Gastroesophageal sphincter (tissue), 4 donors: ENCODE results near the gene TACC3. TPM values are rescaled to one million over a fixed set of nuclear protein-coding genes. Genes with fewer than 3 reads are reported as not detected.

Experiments used
- ATAC-seq: fragments of 150-250 bp; one replicate; pipeline ENCODE4 v1.9.1; 2016; ENCODE audit warnings: mild to moderate bottlenecking, moderate library complexity
- H3K27ac ChIP-seq, 4 donors: fragments of 200-600 bp; sonication (generic) in 3 of 4; 1 replicate in 3 of 4; 2 replicates in 1 of 4; pipeline ENCODE4 v1.5.1; 2016 to 2019
- H3K27me3 ChIP-seq: fragments of 200-600 bp; sonication (generic); one replicate; pipeline ENCODE4 v1.5.1; 2019
- H3K36me3 ChIP-seq, 2 donors: fragments of 200-600 bp; sonication (generic); one replicate each; pipeline ENCODE4 v1.5.1; 2019; ENCODE audit warnings: control low read depth in 1 of 2
- H3K4me1 ChIP-seq, 3 donors: fragments of 200-600 bp; sonication (generic); 1 replicate in 2 of 3; 2 replicates in 1 of 3; pipeline ENCODE4 v1.5.1; 2016 to 2019; ENCODE audit warnings: control low read depth in 2 of 3
- H3K4me3 ChIP-seq, 2 donors: fragments of 200-600 bp; sonication (generic); one replicate each; pipeline ENCODE4 v1.5.1; 2019; ENCODE audit warnings: mild to moderate bottlenecking in 1 of 2, moderate library complexity in 1 of 2
- H3K9me3 ChIP-seq, 3 donors: fragments of 200-600 bp; sonication (generic); one replicate each; pipeline ENCODE4 v1.5.1; 2017 to 2019; ENCODE audit warnings: control low read depth in 2 of 3
- CTCF ChIP-seq, 4 experiments: fragments of 200-600 bp in 2 of 4; fragments of 450-650 bp in 2 of 4; sonication (generic) in 1 of 4; IDR thresholded peaks; one replicate each; pipeline ENCODE4 v1.5.1; 2017 to 2019; ENCODE audit warnings: antibody characterized with exemption in 4 of 4, mild to moderate bottlenecking in 2 of 4, moderate library complexity in 2 of 4
- EP300 ChIP-seq: sonication (generic); formaldehyde crosslinking; IDR thresholded peaks from one replicate; pipeline ENCODE4 v1.6.1; 2017; ENCODE audit warnings: antibody characterized with exemption, mild to moderate bottlenecking
- POLR2A ChIP-seq, 2 donors: fragments of 450-650 bp; IDR thresholded peaks; one replicate each; pipeline ENCODE4 v1.6.1; 2017; ENCODE audit warnings: antibody characterized with exemption in 2 of 2, mild to moderate bottlenecking in 2 of 2, moderate library complexity in 1 of 2
- POLR2AphosphoS5 ChIP-seq: sonication (generic); formaldehyde crosslinking; IDR thresholded peaks from one replicate; pipeline ENCODE4 v1.6.1; 2017; ENCODE audit warnings: antibody characterized with exemption
- WGBS, 2 donors: methylation state at CpG; one replicate each; pipeline ENCODE4 v1.1.5; 2018; ENCODE audit warnings: low coverage in 1 of 2; 5-methylcytosine and 5-hydroxymethylcytosine counted together
- total RNA-seq, 4 donors: library from RNA; depleted of rRNA; stranded (reverse); fragments of >200 nt; gene quantifications; one replicate each; pipeline ENCODE4 v1.1.0, GENCODE V29; 2016

Gene TACC3
- total RNA-seq, 4 donors from 2014 or later: 6.0 to 8.2 (median 7.1) TPM

- ATAC-seq: peak; percentile 95
- Histone ChIP-seq H3K36me3 (peaks cover 0 to 26% of the 10 kb centered on the region in 2 donors), H3K4me3 (peak within 1 kb of the TSS; percentile 45 to 96), H3K4me1 (peaks cover 0 to 74% (median 23%) of the 10 kb centered on the region in 3 donors), H3K9me3 (no peaks in the 10 kb centered on the region), H3K27me3 (no peaks in the 10 kb centered on the region), H3K27ac (peak within 1 kb of the TSS; percentile 90 to 100 (median 98))
- TF ChIP-seq POLR2A (IDR thresholded peaks at IDR 0.05): peak; percentile 91 to 92
- peak; percentile 68 for TF ChIP-seq POLR2AphosphoS5
- no peak for TF ChIP-seq CTCF (IDR thresholded peaks at IDR 0.05)
- 0% methylated on average over 2 of the region's 98 CpGs; no CpG with 5 or more reads in 1 of the 2 donors for WGBS, 2 donors
These were observed 8.9 kb upstream of the TACC3 start, which contains the start of gene SLBP for GRCh38 chr4:1712216-1713002. Gene SLBP (minus strand): TSS chr4:1712319. CDS start chr4:1712188, 131 bp downstream.

- Histone ChIP-seq H3K9me3 (no peaks in the 10 kb centered on the region), H3K27ac (peak overlapping the region; percentile 90 to 100 (median 98)), H3K36me3 (peaks cover 0 to 34% of the 10 kb centered on the region in 2 donors), H3K4me1 (peaks cover 0 to 82% (median 23%) of the 10 kb centered on the region in 3 donors), H3K4me3 (peak overlapping the region; percentile 45 to 96), H3K27me3 (no peaks in the 10 kb centered on the region)
- TF ChIP-seq CTCF (IDR thresholded peaks at IDR 0.05) (no peak), POLR2AphosphoS5 (no peak), EP300 (no peak), POLR2A (IDR thresholded peaks at IDR 0.05) (no peak)
- peak; percentile 4 for ATAC-seq
- 21 to 52% methylated on average over 14 to 20 of the region's 35 CpGs for WGBS, 2 donors
These were observed 8.1 kb upstream of the TACC3 start for GRCh38 chr4:1713003-1713851.

GRCh38 chr4:1714303-1715001 lies 6.9 kb upstream of the TACC3 start:
- Histone ChIP-seq H3K36me3 (peaks cover 0 to 39% of the 10 kb centered on the region in 2 donors), H3K9me3 (no peaks in the 10 kb centered on the region), H3K27ac (peak overlapping the region in 3 of 4 donors; percentile 9 to 100 (median 100)), H3K4me1 (peaks cover 0 to 86% (median 30%) of the 10 kb centered on the region in 3 donors), H3K27me3 (no peaks in the 10 kb centered on the region), H3K4me3 (no peak overlapping the region)
- TF ChIP-seq EP300: no peak
- TF ChIP-seq POLR2A (IDR thresholded peaks at IDR 0.05): no peak
- TF ChIP-seq CTCF (IDR thresholded peaks at IDR 0.05): no peak
- no peak for TF ChIP-seq POLR2AphosphoS5
- 64 to 77% methylated on average over 3 to 7 of the region's 9 CpGs for WGBS, 2 donors
- no peak for ATAC-seq

GRCh38 chr4:1715002-1715758 lies 6.1 kb upstream of the TACC3 start:
- no peak for TF ChIP-seq CTCF (IDR thresholded peaks at IDR 0.05)
- TF ChIP-seq EP300: no peak
- no peak for TF ChIP-seq POLR2A (IDR thresholded peaks at IDR 0.05)
- TF ChIP-seq POLR2AphosphoS5: no peak
- Histone ChIP-seq H3K9me3 (no peaks in the 10 kb centered on the region), H3K27ac (peak overlapping the region in 3 of 4 donors; percentile 9 to 100 (median 23)), H3K4me1 (peaks cover 0 to 87% (median 33%) of the 10 kb centered on the region in 3 donors), H3K4me3 (no peak overlapping the region), H3K36me3 (peaks cover 0 to 32% of the 10 kb centered on the region in 2 donors), H3K27me3 (no peaks in the 10 kb centered on the region)
- ATAC-seq: no peak
- 63 to 72% methylated on average over 6 to 7 of the region's 16 CpGs for WGBS, 2 donors
